Mucosa of stomach (tissue), 1 donor: ENCODE results near the gene RNU1-2.
"Not testable (repeated sequence)": the region's sequence is repeated elsewhere in the genome, so short reads cannot be mapped to it uniquely, and the experiment has no call there.

Experiments used
- H3K27me3 ChIP-seq: one replicate; pipeline ENCODE4 v1.7.0; 2013; ENCODE audit warnings: mild to moderate bottlenecking, low read length; ENCODE audit not compliant: control insufficient read depth, insufficient read depth
- H3K36me3 ChIP-seq: one replicate; pipeline ENCODE4 v1.7.0; 2013; ENCODE audit warnings: low read length; ENCODE audit not compliant: control insufficient read depth, insufficient read depth
- H3K4me1 ChIP-seq: one replicate; pipeline ENCODE4 v1.7.0; 2013; ENCODE audit warnings: mild to moderate bottlenecking, low read length; ENCODE audit not compliant: control insufficient read depth, insufficient read depth
- H3K4me3 ChIP-seq: one replicate; pipeline ENCODE4 v1.7.0; 2013; ENCODE audit warnings: low read length
- H3K9ac ChIP-seq: one replicate; pipeline ENCODE4 v1.7.0; 2013; ENCODE audit warnings: mild to moderate bottlenecking, low read length, moderate library complexity
- H3K9me3 ChIP-seq: one replicate; pipeline ENCODE4 v1.7.0; 2013; ENCODE audit warnings: mild to moderate bottlenecking, low read length, moderate library complexity; ENCODE audit not compliant: control insufficient read depth
- donor health status: Pancreatic carcinoma.

The RNU1-2 gene

GRCh38 chr1:16926491-16927073, 30.8 kb downstream of the RNU1-2 start:
- peaks cover 6% of the 10 kb centered on the region for H3K4me1 ChIP-seq
- H3K9me3 ChIP-seq = no peaks in the 10 kb centered on the region
- H3K4me3 ChIP-seq = no peak overlapping the region
- H3K9ac ChIP-seq = no peak overlapping the region
- no peaks in the 10 kb centered on the region for H3K27me3 ChIP-seq
- no peaks in the 10 kb centered on the region for H3K36me3 ChIP-seq

- Histone ChIP-seq H3K4me1 (peaks cover 6% of the 10 kb centered on the region), H3K27me3 (no peaks in the 10 kb centered on the region), H3K4me3 (no peak overlapping the region), H3K9me3 (no peaks in the 10 kb centered on the region), H3K36me3 (no peaks in the 10 kb centered on the region), H3K9ac (no peak overlapping the region)
Measured at GRCh38 chr1:16927256-16927655, 31.5 kb downstream of the RNU1-2 start.

DNA sequence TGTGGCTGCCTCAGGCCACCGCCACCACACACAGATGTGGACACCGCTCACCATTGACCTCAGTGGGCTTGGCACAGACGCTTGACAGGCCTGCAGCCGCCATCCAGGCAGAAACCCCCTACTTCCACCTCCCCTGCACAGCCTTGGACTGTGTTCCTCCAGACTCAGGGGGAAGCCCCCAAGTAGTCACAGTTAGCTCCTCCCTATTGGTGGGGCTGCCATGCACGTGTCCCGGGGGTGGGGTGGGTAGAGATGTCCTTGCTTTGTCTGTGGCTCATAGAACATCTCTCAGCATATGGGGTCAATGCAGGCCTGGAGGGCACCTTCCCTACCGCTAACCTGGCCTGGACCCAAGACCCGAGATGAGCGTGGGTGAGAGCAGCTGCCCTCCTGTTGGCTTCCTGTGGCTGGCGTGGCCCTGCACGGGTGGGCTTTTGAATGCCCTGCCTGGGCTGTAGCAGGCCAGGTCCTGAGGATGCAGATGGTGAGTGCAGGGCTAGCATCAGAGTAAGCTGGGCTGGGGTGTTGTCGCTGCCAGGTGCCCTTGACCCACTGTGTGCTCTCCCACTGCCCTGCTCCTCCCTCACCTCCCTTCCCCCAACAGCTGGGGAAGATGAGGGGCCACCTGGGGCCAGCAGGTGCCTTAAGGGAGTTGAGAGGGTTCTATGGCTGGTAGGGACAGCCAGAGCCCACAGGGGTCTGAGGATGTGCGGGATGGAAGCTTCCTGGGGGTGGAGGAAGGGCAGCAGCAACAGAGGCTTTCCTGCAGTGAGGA, 32.1 kb downstream of the RNU1-2 start:
- Histone ChIP-seq H3K4me1 (peaks cover 6% of the 10 kb centered on the region), H3K27me3 (no peaks in the 10 kb centered on the region), H3K9me3 (no peaks in the 10 kb centered on the region), H3K4me3 (no peak overlapping the region), H3K9ac (no peak overlapping the region), H3K36me3 (no peaks in the 10 kb centered on the region)

GRCh38 chr1:16929146-16930041, 33.6 kb downstream of the RNU1-2 start:
- not testable (repeated sequence) for H3K4me1 ChIP-seq, H3K27me3 ChIP-seq, H3K9ac ChIP-seq, H3K4me3 ChIP-seq, H3K9me3 ChIP-seq, H3K36me3 ChIP-seq

GRCh38 chr1:16931206-16931934, 35.6 kb downstream of the RNU1-2 start:
- H3K9me3 ChIP-seq, H3K4me1 ChIP-seq, H3K9ac ChIP-seq, H3K36me3 ChIP-seq, H3K27me3 ChIP-seq, H3K4me3 ChIP-seq: not testable (repeated sequence)

GRCh38 chr1:16933945-16934344, 38.2 kb downstream of the RNU1-2 start:
- H3K27me3 ChIP-seq, H3K4me1 ChIP-seq, H3K9ac ChIP-seq, H3K36me3 ChIP-seq, H3K9me3 ChIP-seq, H3K4me3 ChIP-seq: not testable (repeated sequence)

DNA sequence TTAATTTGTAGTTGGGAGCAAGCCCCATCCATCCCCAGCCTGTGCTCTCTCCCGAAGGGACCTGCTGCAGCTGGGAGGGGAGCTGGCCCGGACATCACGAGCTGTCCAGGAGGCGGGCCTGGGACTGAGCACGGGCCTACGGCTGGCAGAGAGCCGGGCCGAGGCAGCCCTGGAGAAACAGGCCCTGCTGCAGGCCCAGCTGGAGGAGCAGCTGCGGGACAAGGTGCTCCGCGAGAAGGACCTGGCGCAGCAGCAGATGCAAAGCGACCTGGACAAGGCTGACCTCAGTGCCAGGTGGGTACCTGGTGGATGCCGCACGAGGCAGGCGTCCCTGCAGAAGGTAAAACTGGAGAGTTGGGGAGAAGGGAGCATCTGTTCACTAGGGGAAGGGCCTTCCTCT, 40.8 kb downstream of the RNU1-2 start:
- not testable (repeated sequence) for H3K9ac ChIP-seq, H3K9me3 ChIP-seq, H3K36me3 ChIP-seq, H3K27me3 ChIP-seq, H3K4me1 ChIP-seq, H3K4me3 ChIP-seq

DNA sequence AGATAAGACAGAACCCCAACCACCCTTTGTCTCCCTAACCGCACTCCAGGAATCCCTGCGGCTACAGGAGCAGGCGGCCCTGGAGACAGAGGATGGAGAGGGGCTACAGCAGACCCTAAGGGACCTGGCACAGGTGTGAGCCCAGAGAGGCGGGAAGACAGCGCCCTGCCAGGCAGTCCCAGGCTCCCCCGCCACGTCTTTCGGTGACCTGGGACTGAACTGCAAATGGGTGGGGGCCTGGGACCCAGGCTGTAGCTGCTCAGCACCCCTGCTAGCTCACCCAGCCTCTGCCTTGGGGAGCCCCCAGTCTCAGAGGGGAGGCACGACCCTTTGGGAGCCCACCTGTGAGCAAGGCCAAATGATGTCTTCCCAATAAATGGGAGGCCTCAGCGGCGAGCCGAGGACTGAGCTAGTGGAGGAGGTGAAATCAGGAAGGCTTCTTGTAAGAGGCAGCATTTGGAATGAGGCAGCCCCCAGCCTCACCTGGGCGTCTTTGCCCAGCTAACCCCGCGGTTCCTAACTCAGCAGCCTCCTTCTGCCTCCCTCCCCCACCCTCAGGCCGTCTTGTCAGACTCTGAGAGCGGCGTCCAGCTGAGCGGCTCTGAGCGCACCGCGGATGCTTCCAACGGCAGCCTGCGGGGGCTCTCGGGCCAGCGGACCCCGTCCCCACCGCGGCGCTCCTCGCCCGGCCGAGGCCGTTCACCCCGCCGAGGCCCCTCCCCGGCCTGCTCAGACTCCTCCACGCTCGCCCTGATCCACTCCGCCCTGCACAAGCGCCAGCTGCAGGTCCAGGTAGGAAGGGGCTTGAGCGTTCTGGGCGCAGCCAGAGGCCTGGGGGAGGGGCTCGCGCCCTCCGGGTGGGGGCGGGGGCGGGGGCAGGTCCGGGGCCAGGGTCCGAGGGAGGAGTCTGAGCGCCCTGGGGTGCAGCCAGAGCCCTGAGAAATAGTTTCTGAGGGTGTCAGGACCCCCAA, 42.9 kb downstream of the RNU1-2 start:
- Histone ChIP-seq H3K4me3 (no peak overlapping the region), H3K9ac (no peak overlapping the region), H3K36me3 (no peaks in the 10 kb centered on the region), H3K27me3 (no peaks in the 10 kb centered on the region), H3K4me1 (no peaks in the 10 kb centered on the region), H3K9me3 (no peaks in the 10 kb centered on the region)

GRCh38 chr1:16939386-16940180, 43.8 kb downstream of the RNU1-2 start:
- not testable (repeated sequence) for H3K4me1 ChIP-seq, H3K36me3 ChIP-seq, H3K9ac ChIP-seq, H3K4me3 ChIP-seq, H3K9me3 ChIP-seq, H3K27me3 ChIP-seq

DNA sequence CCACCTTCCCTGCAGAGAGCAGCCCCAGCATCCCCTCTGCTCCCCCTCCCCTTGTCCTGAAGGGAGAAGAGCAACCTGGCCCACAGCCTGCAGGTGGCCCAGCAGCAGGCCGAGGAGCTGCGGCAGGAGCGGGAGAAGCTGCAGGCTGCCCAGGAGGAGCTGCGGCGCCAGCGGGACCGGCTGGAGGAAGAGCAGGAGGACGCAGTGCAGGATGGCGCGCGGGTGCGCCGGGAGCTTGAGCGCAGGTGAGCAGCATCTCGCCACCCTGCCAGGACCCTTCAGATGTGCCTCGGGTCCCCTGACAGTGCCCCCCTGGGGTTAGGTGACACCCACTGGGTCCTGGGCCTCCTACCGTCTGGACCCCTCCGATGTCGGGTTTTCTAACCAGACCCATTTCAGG, 48.3 kb downstream of the RNU1-2 start:
- no peaks in the 10 kb centered on the region for H3K27me3 ChIP-seq
- no peak overlapping the region for H3K9ac ChIP-seq
- no peaks in the 10 kb centered on the region for H3K36me3 ChIP-seq

More for the DNA sequence above, 48.3 kb downstream of the RNU1-2 start:
- Histone ChIP-seq H3K4me3 (no peak overlapping the region), H3K9me3 (no peaks in the 10 kb centered on the region), H3K4me1 (peaks cover 11% of the 10 kb centered on the region)
